Left ventricle myocardium inferior (tissue), 1 donor: ENCODE measurements around the gene GRB10. TPM values are rescaled to one million over a fixed set of nuclear protein-coding genes. Genes with fewer than 3 reads are reported as not detected.

Experiments used
- DNase-seq: peaks from one replicate; pipeline ENCODE4 v3.0.0-alpha.2; 2020
- H3K27ac ChIP-seq: fragments of 200-600 bp; replicated peaks from 2 replicates; pipeline ENCODE4 v1.8.0; 2021
- H3K27me3 ChIP-seq: fragments of 200-600 bp; 2 replicates; pipeline ENCODE4 v1.8.0; 2021; ENCODE audit warnings: low read depth
- H3K36me3 ChIP-seq: fragments of 200-600 bp; 2 replicates; pipeline ENCODE4 v1.8.0; 2021
- H3K4me1 ChIP-seq: fragments of 200-600 bp; 2 replicates; pipeline ENCODE4 v1.8.0; 2021
- H3K4me3 ChIP-seq: fragments of 200-600 bp; 2 replicates; pipeline ENCODE4 v1.8.0; 2021; ENCODE audit warnings: mild to moderate bottlenecking, moderate library complexity
- H3K9me3 ChIP-seq: fragments of 200-600 bp; replicated peaks from 2 replicates; pipeline ENCODE4 v1.8.0; 2021
- CTCF ChIP-seq: fragments of 200-600 bp; IDR thresholded peaks from 2 replicates; pipeline ENCODE4 v1.8.0; 2021; ENCODE audit warnings: antibody characterized with exemption, mild to moderate bottlenecking, borderline replicate concordance
- intact Hi-C: fragments of 100-400 bp; cut with micrococcal nuclease; formaldehyde crosslinking; loops from one replicate; pipeline ENCODE4 v1.11.0; 2022
- total RNA-seq: library from RNA; stranded (reverse); fragmentation: NEBNext Ultra II Directional; extraction: Animal tissue kit (Norgen Biotek cat#: 25700); gene quantifications from one replicate; pipeline ENCODE4 v1.2.1, GENCODE V29; 2021
- donor health status: DM: no; HTN: yes; CAD: no; lungs with severe emphysema.

GRB10 gene
- total RNA-seq, 1 donor from 2014 or later = 40.6 TPM

GRCh38 chr7:50567715-50568261 is 214.9 kb downstream of the GRB10 start:
- peaks cover 22% of the 10 kb centered on the region for H3K27me3 ChIP-seq
- H3K36me3 ChIP-seq = no peaks in the 10 kb centered on the region
- H3K27ac ChIP-seq = no peak overlapping the region
- intact Hi-C loops = no loop called here
- H3K9me3 ChIP-seq = peaks cover 7% of the 10 kb centered on the region
- TF ChIP-seq CTCF = no peak
- no peak for DNase-seq
- H3K4me1 ChIP-seq = no peaks in the 10 kb centered on the region
- H3K4me3 ChIP-seq = no peak overlapping the region

- no peaks in the 10 kb centered on the region for H3K36me3 ChIP-seq
- no peak for TF ChIP-seq CTCF
- H3K27ac ChIP-seq = no peak overlapping the region
- no peak overlapping the region for H3K4me3 ChIP-seq
- intact Hi-C loops = no loop called here
- no peaks in the 10 kb centered on the region for H3K4me1 ChIP-seq
- peaks cover 7% of the 10 kb centered on the region for H3K9me3 ChIP-seq
- no peak for DNase-seq
- H3K27me3 ChIP-seq = peaks cover 39% of the 10 kb centered on the region
Observed at GRCh38 chr7:50565977-50566376, 216.7 kb downstream of the GRB10 start.

GRCh38 chr7:50565559-50565916 is 217.2 kb downstream of the GRB10 start:
- TF ChIP-seq CTCF = no peak
- no peak for DNase-seq
- intact Hi-C loops = no loop called here

GRCh38 chr7:50564640-50565558 is 217.8 kb downstream of the GRB10 start, which contains the start of gene DDC:
Gene DDC, minus strand, starts transcription at chr7:50565405. Its CDS starts 21,320 bp downstream, at chr7:50544085.
- Histone ChIP-seq H3K36me3 (no peaks in the 10 kb centered on the region), H3K4me3 (no peak within 1 kb of the TSS), H3K9me3 (no peaks in the 10 kb centered on the region), H3K4me1 (no peaks in the 10 kb centered on the region), H3K27ac (no peak within 1 kb of the TSS), H3K27me3 (peaks cover 48% of the 10 kb centered on the region)
- DNase-seq = no peak
- TF ChIP-seq CTCF = no peak
- intact Hi-C loops = no loop called here

More at GRCh38 chr7:50565559-50565916, 217.2 kb downstream of the GRB10 start:
- H3K4me1 ChIP-seq = no peaks in the 10 kb centered on the region
- no peaks in the 10 kb centered on the region for H3K36me3 ChIP-seq
- no peak overlapping the region for H3K27ac ChIP-seq
- peaks cover 6% of the 10 kb centered on the region for H3K9me3 ChIP-seq
- H3K4me3 ChIP-seq = no peak overlapping the region
- H3K27me3 ChIP-seq = peaks cover 42% of the 10 kb centered on the region

GRCh38 chr7:50564171-50564570 is 218.5 kb downstream of the GRB10 start:
- DNase-seq = no peak
- H3K36me3 ChIP-seq = no peaks in the 10 kb centered on the region
- no peak overlapping the region for H3K4me3 ChIP-seq
- H3K9me3 ChIP-seq = no peaks in the 10 kb centered on the region
- intact Hi-C loops = no loop called here
- no peaks in the 10 kb centered on the region for H3K4me1 ChIP-seq
- peaks cover 55% of the 10 kb centered on the region for H3K27me3 ChIP-seq
- no peak overlapping the region for H3K27ac ChIP-seq
- no peak for TF ChIP-seq CTCF
